GM21526 (cell line): ENCODE results near the gene SDE2.
"Not testable (repeated sequence)": the region's sequence is repeated elsewhere in the genome, so short reads cannot be mapped to it uniquely, and the experiment has no call there.

Experiments
- ATAC-seq: cut with Tn5 transposase; IDR thresholded peaks from one replicate; pipeline ENCODE4 v1.9.1; 2021; ENCODE audit warnings: moderate library complexity; ENCODE audit not compliant: unreplicated experiment, low FRiP score

SDE2 gene

GRCh38 chr1:225945564-225945963 lies 53.6 kb downstream of the SDE2 start:
- no peak for ATAC-seq

- peak; percentile 48 for ATAC-seq
Observed at GRCh38 chr1:225944951-225945350, 54.2 kb downstream of the SDE2 start.

- no peak for ATAC-seq
Observed at GRCh38 chr1:225944387-225944786, 54.8 kb downstream of the SDE2 start.

GRCh38 chr1:225943582-225943981 lies 55.6 kb downstream of the SDE2 start:
- ATAC-seq = no peak

GRCh38 chr1:225942574-225942973 lies 56.6 kb downstream of the SDE2 start:
- peak; percentile 89 for ATAC-seq

GRCh38 chr1:225941942-225942222 lies 57.3 kb downstream of the SDE2 start:
- no peak for ATAC-seq

GRCh38 chr1:225941187-225941941 lies 57.8 kb downstream of the SDE2 start, which contains the start of gene LEFTY2:
Gene LEFTY2 (minus strand): TSS chr1:225941220. CDS start chr1:225941140, 80 bp downstream.
- ATAC-seq = no peak

GRCh38 chr1:225940385-225941151 lies 58.6 kb downstream of the SDE2 start:
- ATAC-seq = no peak

- ATAC-seq = not testable (repeated sequence)
Observed at GRCh38 chr1:225939939-225940310, 59.2 kb downstream of the SDE2 start.

GRCh38 chr1:225939097-225939938 lies 59.8 kb downstream of the SDE2 start:
- ATAC-seq = not testable (repeated sequence)

- no peak for ATAC-seq
Observed at GRCh38 chr1:225937048-225937968, 61.8 kb downstream of the SDE2 start.

GRCh38 chr1:225936523-225936922 lies 62.6 kb downstream of the SDE2 start:
- ATAC-seq = no peak

- not testable (repeated sequence) for ATAC-seq
Observed at GRCh38 chr1:225936086-225936485, 63.1 kb downstream of the SDE2 start.

- ATAC-seq = no peak
Observed at GRCh38 chr1:225934711-225935110, 64.4 kb downstream of the SDE2 start.

- no peak for ATAC-seq
Observed at GRCh38 chr1:225933072-225933471, 66.1 kb downstream of the SDE2 start.
